Measurements from ENCODE around the gene PID1.
A peak's percentile ranks its signal among the peaks of the same experiment; 100 is the strongest.

PID1 gene

DNA sequence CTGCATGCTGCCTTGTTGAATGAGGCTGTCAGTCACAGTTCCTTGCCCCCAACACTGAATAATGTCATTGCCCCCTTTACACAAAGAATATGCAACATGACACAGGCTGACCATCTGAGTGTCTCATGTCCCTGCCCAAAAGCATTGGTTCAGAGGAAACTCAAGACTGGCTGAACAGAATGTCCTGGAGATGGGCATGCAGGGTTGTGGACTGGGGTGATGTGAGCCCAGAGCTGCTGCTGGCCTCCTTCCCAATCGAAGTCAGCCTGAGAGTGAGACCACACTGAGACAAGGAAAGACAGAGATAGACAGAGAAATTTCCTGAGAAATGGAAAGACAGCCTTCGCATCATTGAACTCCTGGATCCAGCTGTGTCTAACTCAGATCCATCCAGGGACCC is 110.1 kb downstream of the PID1 start:
- no peak for FAIRE-seq

DNA sequence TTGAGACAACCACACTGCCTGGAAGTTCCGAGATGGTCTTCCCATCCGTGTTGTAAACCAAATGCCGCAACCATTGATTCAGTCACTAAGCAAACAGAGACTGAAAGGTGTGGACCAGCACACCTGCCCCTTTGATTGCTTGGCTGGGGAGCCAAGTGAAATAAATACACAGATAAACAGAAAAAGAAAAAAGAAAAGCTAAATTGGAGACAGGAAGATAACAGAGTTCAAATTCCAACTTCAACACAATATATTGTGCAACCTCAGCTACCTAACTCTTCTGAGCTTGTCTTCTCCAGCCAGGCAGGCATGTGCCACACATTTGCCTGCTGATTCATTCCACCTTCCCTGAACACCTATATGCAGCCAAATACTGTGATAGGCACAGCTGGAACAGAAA is 110.9 kb downstream of the PID1 start:
- no peak for FAIRE-seq

DNA sequence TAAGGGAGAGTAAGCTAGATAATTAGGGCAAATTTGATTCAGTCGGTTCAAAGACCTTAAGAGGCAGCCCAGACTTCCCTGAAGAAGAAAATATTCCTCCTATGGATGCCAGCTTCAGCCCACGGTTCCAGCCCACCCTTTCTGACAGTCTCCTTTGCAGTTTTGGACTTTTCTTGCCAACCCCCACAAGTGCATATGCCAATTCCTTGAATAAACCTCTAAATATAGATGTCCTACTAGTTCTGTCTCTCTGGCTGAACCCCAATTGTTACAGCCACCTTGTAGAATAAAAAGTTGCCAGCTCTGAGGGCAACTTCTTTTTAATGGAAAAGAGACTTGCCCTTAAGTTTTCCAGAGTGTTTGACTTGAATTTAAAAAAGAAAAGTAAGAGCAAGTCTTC is 111.7 kb downstream of the PID1 start:
- no peak for FAIRE-seq

DNA sequence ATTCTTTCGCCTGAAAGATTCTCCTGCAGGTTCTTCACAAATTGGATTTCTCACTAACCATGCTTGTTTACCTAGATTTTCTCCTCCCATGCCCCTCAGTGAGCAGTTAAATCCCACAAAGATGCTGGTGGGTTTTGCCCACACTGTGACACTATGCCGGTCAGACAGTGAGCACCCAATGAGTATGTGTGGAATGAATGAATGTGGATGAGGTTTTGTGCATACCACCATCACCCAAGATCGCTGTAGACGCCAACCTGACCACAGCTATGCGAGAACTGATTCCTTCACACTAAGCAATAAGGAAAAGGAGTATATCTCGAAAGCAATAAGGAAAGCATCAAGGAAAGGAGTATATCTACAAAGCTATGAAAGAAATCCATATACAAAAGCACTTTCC is 116.7 kb downstream of the PID1 start:
- no peak for FAIRE-seq

DNA sequence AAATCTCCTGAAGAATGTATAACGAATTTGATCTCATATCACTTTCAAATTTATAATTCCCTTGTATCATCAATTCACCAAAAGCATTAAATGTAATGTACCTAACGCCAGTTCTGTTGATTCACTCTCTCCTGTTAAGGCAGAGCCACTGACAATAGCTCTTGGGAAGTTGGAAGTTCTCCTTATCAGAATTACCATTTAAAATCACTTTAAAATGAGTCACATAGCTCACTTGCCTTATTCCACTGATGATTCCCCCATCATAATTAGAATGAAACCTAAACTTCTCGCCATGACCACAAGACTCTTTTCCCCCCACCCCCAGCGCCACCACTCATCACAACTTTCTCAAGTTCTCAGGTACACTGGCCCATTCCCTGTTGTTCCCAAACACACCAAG is 117.1 kb downstream of the PID1 start:
- FAIRE-seq = no peak

DNA sequence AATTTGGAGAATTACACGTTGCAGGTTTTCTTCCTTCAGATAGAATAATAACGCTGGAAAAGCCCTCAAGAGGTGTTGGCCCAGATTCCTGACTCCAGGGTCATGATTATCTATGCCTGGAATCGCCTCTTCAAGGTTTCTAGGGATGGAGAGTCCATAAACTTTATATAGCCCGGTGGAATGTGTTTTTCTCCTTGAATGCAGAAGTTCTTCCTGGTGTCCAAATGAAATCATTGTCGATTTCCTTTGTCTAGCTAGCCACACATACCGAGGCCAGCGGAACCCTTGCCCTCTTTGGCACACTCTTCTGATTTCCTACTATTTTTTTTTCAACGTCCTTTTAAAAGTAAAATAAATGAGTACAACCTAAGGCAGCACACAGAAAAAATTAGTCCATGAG is 117.8 kb downstream of the PID1 start:
- no peak for FAIRE-seq

DNA sequence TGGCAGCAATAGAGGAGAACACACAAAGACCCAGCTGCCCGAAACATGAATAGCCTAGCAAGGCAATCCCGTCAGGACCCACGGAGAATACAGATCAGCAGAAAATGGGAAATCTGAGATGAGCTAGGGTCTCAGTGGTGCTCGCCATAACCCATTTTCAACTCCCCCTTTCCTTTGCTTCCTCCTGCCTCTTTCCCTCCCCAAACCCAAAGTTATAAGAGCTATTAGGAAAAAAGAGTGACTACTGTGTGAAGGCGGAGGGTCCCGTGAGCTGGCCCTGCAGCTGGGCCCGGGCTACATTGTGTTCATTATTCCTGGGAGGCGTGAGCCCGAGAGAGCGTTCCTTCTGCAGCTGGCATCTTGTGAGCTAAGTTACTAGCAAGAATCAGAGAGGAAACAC is 118.4 kb downstream of the PID1 start:
- no peak for FAIRE-seq

DNA sequence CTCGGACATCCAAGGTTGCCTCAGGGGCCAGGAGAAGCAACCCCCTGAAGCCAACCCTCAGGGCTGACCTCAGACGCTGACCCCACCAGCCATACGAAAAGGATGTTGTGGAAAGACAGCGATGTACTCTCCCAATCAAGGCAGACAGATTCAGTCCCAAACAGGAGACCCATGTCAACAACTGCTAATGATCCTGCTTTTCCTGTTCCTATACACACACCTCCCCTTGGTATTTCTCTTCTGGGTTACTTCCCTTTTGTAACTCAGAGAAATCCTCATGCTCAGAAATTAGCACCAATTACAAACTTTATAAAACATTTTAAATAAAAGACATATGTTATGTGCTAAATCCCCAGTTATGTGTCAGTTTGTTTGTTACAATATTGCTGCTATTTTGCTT is 120.8 kb downstream of the PID1 start:
- no peak for FAIRE-seq

DNA sequence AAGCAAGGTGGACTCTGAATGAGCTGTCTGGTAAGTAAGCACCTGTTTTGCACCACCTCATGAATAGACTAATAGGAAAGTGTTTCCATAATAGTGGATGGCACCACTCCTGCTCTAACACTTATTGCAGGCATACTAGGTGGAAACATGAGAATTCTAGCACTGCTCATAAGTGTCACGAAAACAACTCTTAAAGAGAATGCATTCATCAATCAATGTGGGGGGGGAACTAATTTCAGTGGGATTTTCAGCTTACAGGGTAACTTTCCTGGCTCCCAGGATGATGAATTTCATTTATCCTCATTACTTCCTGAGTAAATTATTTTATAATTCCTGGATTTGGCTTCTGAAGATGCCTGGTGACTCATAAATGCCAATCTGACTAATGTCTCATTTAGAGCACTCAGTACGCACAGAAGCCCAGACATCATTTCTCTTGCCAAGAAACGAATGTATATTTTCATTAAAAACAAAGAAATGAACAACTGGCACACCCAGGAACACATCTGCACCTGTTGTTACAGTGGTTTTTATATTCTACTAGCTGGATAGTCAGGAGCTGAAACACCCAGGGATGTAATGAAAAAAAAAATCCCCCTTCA is 129.6 kb downstream of the PID1 start:
- no peak for FAIRE-seq

DNA sequence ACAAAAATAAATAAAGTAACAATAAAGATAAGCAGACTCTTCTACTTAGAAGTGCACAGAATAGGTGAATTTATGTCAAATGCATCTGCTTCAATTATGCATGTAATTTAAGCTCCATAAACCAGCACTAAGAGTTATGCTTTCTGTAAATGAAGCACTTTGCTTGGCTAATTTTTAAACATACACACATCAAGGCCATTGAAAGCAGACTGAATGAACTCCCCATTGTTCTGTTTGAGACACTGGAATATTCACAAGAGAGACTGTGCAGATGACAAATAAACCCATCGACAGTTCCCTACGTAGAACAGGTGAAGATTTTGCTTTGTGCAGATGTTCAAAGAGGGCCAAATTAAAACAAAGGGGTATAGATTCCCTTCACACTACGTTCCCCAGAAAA is 133.4 kb downstream of the PID1 start:
- FAIRE-seq = no peak

DNA sequence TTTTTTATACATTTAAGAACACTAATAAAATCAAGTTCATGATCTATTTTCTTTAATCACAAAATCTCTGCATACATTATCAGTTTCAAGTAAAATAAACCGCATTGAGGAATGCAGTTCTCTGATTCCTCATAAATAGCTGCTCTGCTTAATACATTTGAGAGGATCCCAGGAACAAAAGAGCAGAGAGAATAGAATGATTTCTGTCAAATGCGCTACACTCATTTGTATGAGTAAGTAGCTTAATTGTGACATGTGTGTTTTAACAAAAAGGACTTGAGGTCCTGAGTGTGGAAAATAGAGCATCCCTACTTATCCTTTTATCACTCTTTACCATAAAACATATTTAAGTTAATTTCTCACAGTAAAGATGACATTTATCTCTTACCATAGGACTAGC is 134.0 kb downstream of the PID1 start:
- FAIRE-seq = no peak

DNA sequence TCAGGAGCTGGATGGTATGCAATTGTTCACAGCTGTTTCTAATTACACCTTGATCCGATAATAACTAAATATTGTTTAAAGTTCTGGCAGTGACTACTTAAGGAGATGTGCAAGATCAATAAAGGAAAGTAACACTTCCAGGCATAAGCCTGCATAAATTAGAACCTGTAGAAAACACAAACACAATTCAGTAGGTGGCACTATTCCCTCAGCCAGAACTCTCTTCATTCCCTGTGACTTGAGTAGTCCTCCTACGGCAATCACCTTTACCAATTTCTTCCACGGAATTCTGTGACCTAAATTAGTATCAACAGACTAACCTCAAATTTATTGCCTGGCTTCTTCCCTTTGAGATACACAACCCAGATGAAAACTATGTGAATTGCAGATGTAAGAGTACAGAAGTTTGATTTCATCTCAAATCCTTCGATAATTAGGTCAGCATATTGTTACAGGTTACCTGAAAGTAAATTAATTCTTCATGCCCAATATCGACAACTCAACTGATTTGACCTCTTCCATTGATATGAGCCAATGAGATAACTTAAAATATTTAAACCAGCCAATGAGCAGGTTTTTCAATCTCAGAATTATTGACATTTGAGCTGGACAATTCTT is 137.8 kb downstream of the PID1 start:
- peak; percentile 94 for FAIRE-seq

DNA sequence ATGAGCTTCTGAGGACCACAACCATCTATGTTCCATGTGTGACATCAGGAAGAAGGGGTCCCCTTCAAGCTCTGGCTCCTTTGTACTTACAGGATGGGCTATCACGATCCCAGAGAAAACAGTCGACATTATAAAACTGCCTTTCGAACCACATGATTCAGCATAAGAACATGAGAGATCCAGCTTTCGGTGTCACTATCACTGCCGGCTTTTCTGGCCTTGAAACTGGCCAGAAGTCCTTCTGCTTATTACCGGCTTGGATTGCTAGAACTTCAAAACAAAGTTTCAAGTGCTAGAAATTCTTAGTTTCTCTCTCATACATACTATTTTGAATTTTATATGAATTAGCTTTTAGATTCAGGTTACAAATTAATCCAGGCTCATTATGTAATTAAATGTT is 138.9 kb downstream of the PID1 start:
- FAIRE-seq = no peak

DNA sequence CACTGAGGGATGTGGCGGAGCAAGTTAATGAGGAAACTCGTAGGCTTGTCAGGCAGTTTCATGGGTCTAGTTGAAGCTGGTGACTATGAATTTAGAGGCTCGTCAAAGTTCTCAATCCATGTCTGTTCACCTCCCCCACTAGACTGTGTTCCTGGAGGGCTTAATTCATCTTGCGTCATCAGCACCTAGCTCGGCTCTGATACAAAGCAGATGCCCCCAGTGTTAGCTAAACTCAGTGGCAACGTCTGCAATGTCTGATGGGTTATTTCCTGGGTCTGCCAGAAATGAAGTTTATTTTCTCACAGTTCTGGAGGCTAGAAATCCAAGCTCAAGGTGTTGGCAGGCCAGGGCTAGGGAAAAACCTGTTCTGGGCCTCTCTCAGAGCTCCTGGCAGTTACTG is 140.6 kb downstream of the PID1 start:
- FAIRE-seq = no peak

DNA sequence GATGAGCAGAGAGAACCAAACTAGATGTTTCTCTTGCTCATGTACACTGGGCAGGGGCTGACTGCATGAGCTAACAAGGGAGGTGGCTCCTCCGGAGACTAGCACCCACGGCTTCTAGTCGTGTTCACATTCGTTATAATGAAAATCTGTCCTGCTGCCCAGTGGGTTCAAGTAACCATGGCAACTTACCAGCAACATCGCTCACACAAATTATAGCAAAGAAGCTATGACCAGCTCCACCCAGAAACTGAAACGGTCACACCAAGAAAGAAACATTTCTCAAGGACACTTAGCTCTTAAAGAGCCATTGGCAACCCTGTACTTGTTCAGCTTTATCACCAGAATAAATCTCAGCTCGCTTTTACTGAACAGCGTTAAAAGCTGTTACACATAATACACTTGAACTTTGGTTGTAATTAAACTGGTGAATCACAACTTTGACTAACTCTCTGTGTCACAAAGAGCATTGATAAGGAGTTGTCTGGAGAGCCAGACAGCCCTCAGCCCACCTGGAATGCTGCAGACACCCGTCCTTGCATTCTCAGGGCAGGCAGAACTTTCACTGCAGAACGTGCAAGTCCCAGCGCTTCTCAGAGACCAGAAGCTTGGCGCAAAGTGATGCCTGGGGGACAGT is 141.2 kb downstream of the PID1 start:
- no peak for FAIRE-seq

DNA sequence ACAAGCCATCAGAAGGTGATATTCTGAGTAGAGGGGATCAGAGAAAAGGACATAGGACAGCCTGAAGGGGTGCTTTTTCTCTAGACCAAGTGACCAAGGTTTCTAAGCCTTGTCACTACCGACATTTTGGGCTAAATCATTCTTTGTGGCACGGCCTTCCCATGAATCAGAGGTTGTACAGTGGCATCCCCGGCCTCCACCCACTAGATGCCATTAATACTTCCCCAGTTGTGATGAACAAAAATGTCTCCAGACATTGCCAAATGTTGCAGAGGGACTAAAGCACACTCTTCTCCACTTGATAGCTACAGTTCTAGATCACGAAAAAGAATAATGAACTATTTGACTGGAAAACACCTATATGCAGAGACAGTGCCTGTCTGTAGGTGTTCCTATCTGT is 143.6 kb downstream of the PID1 start:
- no peak for FAIRE-seq

DNA sequence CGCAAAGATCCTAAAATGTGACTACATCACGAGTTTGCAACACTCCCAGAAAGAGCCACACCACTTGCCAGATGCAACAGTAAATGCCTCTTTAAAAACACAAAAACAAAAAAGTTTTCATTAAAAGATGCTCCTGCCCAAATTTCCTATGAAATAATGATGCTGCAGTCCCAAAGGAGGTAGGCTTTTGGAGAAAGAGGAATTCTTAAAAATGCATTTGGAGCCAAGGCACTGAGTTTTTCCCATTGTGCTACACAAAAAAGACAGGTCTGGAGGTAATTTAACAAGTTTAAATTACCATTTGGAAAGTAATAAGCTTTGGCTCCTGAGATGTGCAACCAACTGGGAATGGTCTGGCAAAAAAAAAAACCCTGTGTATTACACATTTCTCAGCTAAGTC is 145.0 kb downstream of the PID1 start:
- FAIRE-seq = no peak

DNA sequence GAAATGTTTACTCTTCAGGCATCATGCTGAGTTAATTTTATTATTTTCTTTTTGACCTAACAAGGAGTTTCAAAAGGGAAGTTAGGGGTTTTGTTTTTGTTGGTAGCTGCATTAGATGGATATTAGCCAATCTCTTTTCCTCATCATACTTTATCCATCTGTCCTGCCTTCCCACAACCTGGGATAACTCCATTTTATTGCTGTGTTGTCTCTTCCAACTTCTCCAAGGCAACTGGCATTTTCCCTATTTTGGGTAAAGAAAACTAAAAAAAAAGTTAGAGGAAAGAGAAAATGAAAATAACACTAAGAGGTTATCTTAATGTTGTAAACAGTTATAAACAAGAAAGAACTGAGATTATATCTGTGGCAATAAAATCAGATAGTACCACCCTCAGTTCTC is 147.0 kb downstream of the PID1 start:
- FAIRE-seq = no peak

DNA sequence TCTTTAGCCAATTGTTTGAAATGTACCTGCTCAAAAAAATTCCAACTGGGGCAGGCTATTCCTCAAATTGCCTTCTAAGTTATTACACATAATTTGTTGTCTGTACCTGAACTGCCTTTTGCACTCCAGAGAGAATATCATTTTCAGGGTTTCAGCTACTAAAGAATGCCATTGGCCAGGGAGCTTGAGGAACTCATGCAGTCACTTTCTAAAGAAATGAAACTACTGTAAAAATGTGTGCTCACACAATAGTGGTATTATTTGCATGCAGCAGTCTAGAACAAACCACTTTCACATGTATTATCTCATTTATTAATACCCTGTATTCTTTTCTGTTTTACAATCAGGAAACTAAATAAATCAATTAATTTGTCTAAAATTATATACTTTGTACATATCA is 152.2 kb downstream of the PID1 start:
- no peak for FAIRE-seq

DNA sequence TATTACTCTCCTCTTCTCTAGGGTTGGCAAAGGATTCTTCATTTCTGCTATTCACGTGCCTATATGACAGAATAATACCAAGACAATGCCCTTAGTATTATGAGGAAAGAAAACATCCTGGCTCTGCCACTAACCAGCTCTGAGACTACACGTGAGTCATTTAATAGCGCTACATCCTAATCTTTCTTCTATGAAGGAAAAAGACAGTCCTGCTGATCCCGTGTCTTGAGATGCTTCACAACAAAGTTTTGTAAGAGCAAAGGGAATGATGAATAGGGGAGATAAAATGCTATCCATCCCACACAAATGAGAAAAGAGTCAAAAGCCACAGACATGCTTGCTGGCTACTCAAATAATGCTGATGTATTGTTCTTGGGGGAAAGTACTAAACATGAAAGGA is 152.8 kb downstream of the PID1 start:
- no peak for FAIRE-seq

DNA sequence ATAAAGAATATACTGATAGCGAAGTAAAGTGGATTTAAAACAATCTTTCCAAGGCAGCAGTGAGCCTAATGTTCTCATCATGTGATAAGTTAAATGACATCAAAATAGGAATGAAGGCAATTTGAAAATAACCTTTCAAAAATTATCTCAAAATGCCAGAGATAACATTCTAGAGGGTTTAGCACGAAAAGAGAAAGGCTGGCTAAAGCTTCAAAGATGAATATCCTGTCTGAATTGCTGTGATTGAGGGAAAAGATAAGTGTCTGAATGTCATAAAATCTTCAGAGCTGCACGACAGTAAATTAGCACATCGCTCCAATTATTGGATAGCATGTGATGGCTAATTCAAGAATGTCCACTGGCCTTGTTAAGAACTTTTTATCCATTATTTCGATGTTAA is 159.3 kb downstream of the PID1 start:
- FAIRE-seq = no peak

DNA sequence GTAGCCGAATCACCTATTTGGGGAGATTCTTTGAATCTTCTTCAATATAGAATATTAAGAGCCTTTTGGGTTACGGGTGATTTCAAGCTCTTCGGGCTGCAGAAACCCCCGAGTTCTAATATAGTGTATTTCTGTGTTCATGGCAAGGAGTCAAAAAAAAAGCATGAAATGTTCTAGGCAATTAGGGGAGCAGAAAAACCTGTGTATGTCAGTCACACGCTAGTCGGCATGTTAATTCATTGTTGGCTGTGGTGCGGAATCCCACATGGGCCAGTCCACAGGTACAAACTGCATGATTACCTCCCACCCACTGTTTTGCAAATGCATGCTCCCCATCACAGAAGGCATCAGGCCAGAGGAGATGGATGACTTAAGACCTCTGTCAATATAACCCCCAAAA is 161.9 kb downstream of the PID1 start:
- no peak for FAIRE-seq

DNA sequence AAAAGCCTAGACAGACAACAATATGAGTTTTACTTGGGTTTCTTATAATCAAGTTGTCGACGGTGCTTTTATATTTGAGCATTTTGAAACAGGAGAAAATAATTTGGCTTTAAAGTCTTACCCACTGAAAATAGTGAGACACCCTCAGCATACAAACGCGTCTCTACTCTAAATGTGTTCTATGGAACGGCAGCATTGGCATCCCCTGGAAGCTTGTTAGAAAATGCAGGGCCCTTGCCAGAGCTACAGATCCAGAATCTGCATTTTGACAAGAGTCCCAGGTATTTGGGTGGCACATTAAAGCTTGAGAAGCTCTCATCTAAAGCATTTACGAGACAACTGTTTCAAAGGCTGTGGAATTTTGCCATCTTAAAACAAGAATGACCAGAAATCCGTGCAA is 163.5 kb downstream of the PID1 start:
- no peak for FAIRE-seq

DNA sequence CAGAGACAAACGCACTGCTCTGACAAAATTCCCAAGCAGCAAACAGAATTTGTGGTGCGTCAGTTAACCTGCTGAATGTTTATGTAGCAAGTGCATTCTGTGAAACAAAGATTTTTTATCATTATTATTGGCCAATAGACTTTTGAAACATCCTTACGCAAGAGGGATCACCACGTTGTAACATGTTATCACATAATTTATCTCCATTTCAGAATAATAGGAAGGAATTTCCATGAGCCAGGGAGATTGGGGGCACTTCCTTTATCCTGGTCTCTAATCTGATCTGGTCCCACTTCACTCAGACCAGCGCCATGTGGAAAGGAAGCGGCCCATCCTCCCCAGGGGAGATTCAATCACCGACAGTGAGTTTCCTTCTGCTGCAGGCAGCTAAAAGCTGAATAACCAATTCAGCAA is 166.1 kb downstream of the PID1 start:
- FAIRE-seq = no peak

DNA sequence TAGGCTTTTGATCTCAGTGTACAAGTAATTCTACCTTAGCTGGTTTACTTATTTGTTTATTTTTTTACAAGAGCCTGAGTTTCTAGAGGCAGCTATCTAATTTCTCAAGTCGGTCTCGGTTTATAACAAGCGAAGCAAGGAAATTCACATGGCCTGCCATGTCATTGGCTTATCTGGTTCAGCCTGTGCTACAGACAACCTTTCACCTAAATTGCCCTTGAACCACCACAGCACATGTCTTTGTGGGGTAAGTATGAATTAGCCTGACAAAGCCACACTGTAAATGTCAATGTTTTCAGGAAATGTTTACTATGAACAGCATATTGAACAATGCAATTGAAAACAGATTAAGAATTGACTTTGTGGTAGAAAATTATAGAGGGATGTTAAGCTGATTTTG is 167.1 kb downstream of the PID1 start:
- no peak for FAIRE-seq
